H1 (cell line): ENCODE results near the gene GNAT2. TPM values are rescaled to one million over a fixed set of nuclear protein-coding genes. Genes with fewer than 3 reads are reported as not detected.

Experiments
- ATF3 ChIP-seq: IDR thresholded peaks from 2 replicates; pipeline ENCODE4 v1.6.1; 2011; ENCODE audit warnings: low read depth, mild to moderate bottlenecking, low read length; ENCODE audit not compliant: insufficient read depth
- BRCA1 ChIP-seq: IDR thresholded peaks from 2 replicates; pipeline ENCODE4 v1.6.1; 2012; ENCODE audit warnings: low read depth, low read length, improper control_type of control experiment
- CEBPB ChIP-seq: IDR thresholded peaks from 2 replicates; pipeline ENCODE4 v1.6.1; 2012; ENCODE audit warnings: low read depth, low read length
- CHD7 ChIP-seq: fragments of 300-600 bp; sonication (generic); IDR thresholded peaks from 2 replicates; pipeline ENCODE4 v1.7.1; 2012; ENCODE audit warnings: low read length, moderate library complexity, mild to moderate bottlenecking, inconsistent platforms; ENCODE audit not compliant: insufficient replicate concordance
- CTBP2 ChIP-seq: IDR thresholded peaks from 2 replicates; pipeline ENCODE4 v1.7.0; 2011; ENCODE audit warnings: borderline replicate concordance, mild to moderate bottlenecking, moderate library complexity, mixed read lengths, low read length; ENCODE audit not compliant: insufficient read depth, insufficient read length
- KDM4A ChIP-seq: IDR thresholded peaks from one replicate; pipeline ENCODE4 v1.7.1; 2012; ENCODE audit warnings: low read depth, mild to moderate bottlenecking, moderate library complexity, low read length, inconsistent platforms; ENCODE audit not compliant: severe bottlenecking
- PHF8 ChIP-seq: fragments of 200-600 bp; sonication (generic); conservative IDR thresholded peaks from 2 replicates; pipeline ENCODE4 v1.7.1; 2012; ENCODE audit warnings: low read depth, mild to moderate bottlenecking, inconsistent platforms, low read length, moderate library complexity
- POLR2A ChIP-seq, 2 experiments: IDR thresholded peaks; 1 replicate in 1 of 2; 2 replicates in 1 of 2; pipeline ENCODE4 v1.6.1; 2011; ENCODE audit warnings: low read depth in 2 of 2, low read length in 2 of 2, mild to moderate bottlenecking in 2 of 2; ENCODE audit errors: control extremely low read depth in 1 of 2
- RXRA ChIP-seq: IDR thresholded peaks from 2 replicates; pipeline ENCODE4 v1.6.1; 2011; ENCODE audit warnings: low read depth, mild to moderate bottlenecking, low read length, moderate library complexity; ENCODE audit not compliant: insufficient read depth
- SAP30 ChIP-seq: fragments of 300-600 bp; sonication (generic); IDR thresholded peaks from 2 replicates; pipeline ENCODE4 v1.7.1; 2012; ENCODE audit warnings: low read length, moderate library complexity, mild to moderate bottlenecking, inconsistent platforms; ENCODE audit not compliant: insufficient read depth, insufficient replicate concordance
- polyA plus RNA-seq, 7 experiments: library from polyadenylated mRNA; depleted of rRNA in 3 of 7; stranded (reverse) in 5 of 7; unstranded in 2 of 7; fragments of >200 nt in 5 of 7; fragments of 200-250 nt in 2 of 7; gene quantifications; 1 replicate in 5 of 7; 2 replicates in 1 of 7; 4 replicates in 1 of 7; pipeline versions ENCODE4 v1.2.1 to v1.2.3, GENCODE V29; 2011 to 2013; ENCODE audit warnings: missing spikeins in 2 of 7, mixed read lengths in 2 of 7
- total RNA-seq: library from RNA; stranded (reverse); fragmentation: NEBNext Ultra II Directional; extraction: Animal tissue kit (Norgen Biotek cat#: 25700); gene quantifications from 2 replicates; pipeline ENCODE4 v1.2.1, GENCODE V29; 2021

The GNAT2 gene
- total and polyA plus RNA-seq, 2 of the 8 experiments (the other 6 are each of a cell fraction or from before 2014, with no cell fraction given), result 0.05 TPM; not detected in 1

- TF ChIP-seq CHD7, result no peak
- TF ChIP-seq CTBP2, result no peak
- TF ChIP-seq RXRA, result no peak
- no peak for TF ChIP-seq POLR2A (IDR thresholded peaks at IDR 0.05; ENCODE audit: control extremely low read depth in 1 of 2, low read depth in 2 of 2, low read length in 2 of 2)
- no peak for TF ChIP-seq PHF8
- TF ChIP-seq KDM4A, result no peak
- no peak for TF ChIP-seq CEBPB
- no peak for TF ChIP-seq BRCA1
- no peak for TF ChIP-seq ATF3
- TF ChIP-seq SAP30, result no peak
Observed at GRCh38 chr1:109626682-109627408, 7.4 kb upstream of the GNAT2 start (continued).
